Left renal cortex interstitium (tissue), 4 donors: ENCODE data around the gene EPN1. TPM values are rescaled to one million over a fixed set of nuclear protein-coding genes. Genes with fewer than 3 reads are reported as not detected.

ENCODE experiments used
- DNase-seq, 4 donors: peaks; one replicate each; pipeline ENCODE4 v3.0.0-alpha.2; 2013; ENCODE audit warnings: low read depth in 4 of 4, low spot score in 2 of 4, missing footprints in 1 of 4
- polyA plus RNA-seq, 4 donors: library from polyadenylated mRNA; unstranded; fragments of 120-200 nt; gene quantifications; one replicate each; pipeline ENCODE4 v1.2.1, GENCODE V29; 2013; ENCODE audit not compliant: insufficient read length in 4 of 4

The EPN1 gene
- polyA plus RNA-seq, 4 donors = 92.1 to 157 (median 133) TPM

- no peak for DNase-seq
Observed at GRCh38 chr19:55659822-55660221, 15.2 kb upstream of the EPN1 start.

DNA sequence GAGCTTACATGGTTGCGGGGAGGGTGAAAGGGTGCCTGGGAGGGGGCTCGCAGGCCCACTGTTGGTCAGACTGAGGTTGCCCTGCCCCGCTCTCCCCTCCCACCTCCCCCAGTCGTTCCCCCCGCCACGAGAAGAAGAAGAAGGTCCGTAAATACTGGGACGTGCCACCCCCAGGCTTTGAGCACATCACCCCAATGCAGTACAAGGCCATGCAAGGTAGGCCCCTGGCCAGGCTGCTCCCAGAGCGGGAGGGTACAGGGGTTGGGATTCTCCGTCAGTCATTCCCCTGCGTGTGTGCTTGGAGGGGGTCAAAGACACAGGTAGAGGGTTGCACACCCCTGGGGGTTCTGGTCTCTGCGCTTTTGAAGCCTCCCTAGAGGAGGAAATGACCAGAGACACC, 14.6 kb upstream of the EPN1 start:
- no peak for DNase-seq

DNA sequence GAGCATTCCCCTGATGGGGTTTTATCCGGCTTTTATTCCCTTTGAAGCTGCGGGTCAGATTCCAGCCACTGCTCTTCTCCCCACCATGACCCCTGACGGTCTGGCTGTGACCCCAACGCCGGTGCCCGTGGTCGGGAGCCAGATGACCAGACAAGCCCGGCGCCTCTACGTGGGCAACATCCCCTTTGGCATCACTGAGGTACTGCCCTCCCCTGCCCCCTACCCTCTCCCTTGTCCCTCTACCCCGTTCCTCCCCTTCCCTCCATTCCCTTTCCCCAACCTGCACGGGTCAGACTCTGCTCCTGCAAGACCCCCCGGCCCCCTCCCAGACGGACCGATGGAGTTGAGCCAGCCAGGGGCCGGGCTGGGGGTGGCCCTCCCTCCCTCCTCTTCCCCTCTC, 14.0 kb upstream of the EPN1 start:
- DNase-seq = no peak

DNA sequence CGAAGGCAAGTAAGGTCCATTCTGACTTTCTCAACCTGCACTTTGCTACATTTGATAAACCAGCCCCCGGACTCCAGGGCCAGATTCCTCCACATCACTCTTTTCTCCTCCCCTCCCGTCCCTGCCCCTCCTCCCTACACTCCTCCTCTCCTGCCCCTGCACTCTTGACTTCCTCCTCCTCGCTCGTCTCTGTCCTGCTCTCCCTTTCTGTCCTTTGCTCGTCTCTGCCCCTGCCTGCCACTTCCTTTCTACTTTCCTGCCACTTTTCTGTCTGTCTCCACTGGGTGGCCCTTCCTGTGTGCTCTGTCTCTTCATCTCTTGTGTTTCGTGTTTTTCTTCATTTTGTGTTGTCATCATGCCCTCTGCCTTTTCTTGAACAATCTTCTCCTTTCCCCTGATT, 13.2 kb upstream of the EPN1 start:
- DNase-seq = no peak

GRCh38 chr19:55663846-55664536, 11.0 kb upstream of the EPN1 start:
- no peak for DNase-seq

GRCh38 chr19:55666343-55667005, 8.6 kb upstream of the EPN1 start:
- DNase-seq = no peak

DNA sequence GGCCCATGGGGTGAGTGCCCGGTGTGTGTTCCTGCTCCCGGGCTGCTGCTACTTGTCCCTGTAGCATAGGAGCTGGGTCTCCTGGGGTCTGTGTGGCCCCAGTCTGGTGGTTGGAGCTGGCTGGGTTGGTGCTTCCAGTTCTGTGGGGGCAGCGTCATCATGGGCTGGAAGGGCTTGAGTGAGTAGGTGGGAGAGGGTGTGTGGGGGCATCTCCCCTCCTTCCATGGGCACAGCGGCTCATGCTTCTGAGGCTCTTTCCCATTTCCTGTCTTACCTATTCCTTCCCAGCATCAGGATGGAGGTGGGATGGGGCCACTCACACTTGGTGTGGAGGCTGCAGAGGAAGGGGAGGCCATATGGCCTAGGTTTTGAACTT, 8.0 kb upstream of the EPN1 start:
- no peak for DNase-seq

- DNase-seq = no peak
Observed at GRCh38 chr19:55667511-55667910, 7.5 kb upstream of the EPN1 start.

GRCh38 chr19:55667958-55668357, 7.1 kb upstream of the EPN1 start:
- DNase-seq = no peak

GRCh38 chr19:55668603-55669348, 6.2 kb upstream of the EPN1 start:
- no peak for DNase-seq

DNA sequence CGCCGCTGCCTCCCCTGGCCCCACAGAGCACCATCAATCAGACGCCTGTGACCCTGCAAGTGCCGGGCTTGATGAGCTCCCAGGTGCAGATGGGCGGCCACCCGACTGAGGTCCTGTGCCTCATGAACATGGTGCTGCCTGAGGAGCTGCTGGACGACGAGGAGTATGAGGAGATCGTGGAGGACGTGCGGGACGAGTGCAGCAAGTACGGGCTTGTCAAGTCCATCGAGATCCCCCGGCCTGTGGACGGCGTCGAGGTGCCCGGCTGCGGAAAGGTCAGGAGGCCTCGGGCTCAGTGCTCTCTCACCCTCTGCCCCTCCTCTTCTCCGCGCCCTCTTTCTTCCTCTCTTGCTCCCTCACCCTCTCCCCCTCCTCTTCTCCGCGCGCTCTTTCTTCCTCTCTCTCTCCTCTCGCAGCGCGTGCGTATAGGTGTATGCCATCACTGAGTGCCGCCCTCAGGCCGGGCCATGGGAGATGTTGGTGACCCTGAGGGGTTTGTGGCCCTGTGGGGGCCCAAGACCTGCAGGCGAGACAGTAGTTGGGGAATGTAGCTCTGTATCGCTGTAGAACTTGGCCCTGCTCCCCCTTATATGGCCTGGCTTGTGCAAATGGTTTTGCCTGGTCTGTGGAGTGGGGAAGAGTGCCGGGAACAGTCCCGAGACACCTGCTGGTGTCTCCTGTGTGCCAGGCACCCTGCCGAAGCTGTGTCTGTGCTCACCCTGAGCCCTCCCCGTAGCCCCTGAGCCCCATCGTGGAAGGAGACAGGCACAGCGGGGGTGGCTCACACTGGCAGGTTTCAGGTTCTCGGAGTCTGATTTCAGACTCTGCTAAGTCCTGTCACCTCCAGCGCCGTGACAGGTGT, 5.4 kb upstream of the EPN1 start:
- no peak for DNase-seq

DNA sequence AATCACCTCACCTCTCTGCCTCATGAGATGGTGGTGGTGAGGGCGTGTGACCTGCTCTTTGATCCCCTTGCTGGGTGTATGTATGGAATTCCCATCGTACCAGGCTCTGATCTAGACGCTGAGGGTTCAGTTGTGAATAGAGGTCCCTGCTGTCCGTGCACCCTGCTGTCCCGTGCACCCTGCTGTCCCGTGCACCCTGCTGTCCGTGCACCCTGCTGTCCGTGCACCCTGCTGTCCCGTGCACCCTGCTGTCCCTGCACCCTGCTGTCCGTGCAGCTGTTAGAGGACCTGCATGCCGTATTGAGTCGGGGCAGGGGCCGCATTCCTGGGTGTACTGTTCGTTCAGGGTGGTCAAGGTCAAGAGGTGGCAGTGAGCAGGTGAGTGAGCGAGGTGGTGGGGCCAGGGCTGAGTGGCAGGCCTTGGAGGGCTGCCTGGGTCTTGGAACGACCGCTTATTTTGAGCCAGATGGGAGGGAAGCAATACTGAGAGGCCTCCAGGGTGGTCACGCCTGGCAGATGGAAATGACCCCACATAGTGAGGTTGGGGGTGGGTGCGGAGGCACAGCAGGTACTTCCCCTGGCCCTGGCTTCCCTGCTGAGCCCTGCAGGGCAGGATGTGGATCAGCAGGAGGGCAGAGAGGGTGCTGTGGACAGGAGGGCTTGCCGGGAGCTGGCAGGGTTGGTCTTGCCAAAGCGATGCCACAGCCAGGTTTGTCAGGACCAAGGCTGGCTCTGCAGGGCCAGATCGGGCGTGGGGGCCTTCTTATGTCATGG, 4.6 kb upstream of the EPN1 start:
- no peak for DNase-seq

DNA sequence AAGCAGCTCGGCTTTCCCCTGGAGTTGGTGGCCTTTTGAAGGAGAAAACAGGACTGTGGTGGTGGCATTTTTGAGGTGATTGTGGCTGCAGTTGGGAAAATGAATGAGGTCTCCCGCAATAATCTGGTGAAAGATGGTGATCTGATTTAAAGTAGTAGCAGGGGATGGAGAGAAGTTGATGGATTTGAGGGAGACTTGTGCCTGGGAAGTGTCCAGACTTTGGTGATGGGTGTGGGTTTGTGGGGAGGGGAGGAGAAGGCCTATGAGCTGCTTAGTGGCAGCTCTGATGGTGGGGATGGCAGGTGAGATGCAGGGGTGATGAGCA, 4.0 kb upstream of the EPN1 start:
- DNase-seq = no peak

- DNase-seq = no peak
Observed at GRCh38 chr19:55672418-55672817, 2.6 kb upstream of the EPN1 start.

GRCh38 chr19:55673465-55673864, 1.6 kb upstream of the EPN1 start:
- DNase-seq = no peak

GRCh38 chr19:55673889-55674288, 1.1 kb upstream of the EPN1 start:
- no peak for DNase-seq

DNA sequence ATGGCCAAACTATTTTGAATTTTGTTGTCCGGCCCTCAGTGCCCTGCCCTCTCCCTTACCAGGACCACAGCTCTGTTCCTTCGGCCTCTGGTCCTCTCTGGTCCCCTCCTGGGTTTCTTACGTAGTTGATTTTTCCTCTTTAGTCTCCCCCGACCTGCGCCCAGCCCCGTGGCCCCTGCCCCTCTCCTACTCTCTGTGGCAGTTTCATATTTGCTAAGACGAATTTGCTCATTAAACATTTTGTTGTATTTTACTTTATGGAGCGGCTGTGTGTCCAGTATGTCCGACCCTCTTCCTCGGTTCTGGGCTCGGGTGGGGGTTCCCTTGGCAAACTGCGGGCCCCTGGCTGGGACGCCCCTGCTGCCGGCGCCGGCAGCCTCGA, 576 bp upstream of the EPN1 start:
- no peak for DNase-seq

GRCh38 chr19:55675661-55676354, 782 bp downstream of the EPN1 start:
- DNase-seq = no peak

GRCh38 chr19:55676383-55676782, 1.4 kb downstream of the EPN1 start:
- no peak for DNase-seq
